HTR-8/SVneo (cell line): ENCODE measurements around the gene PDZK1.
"Not testable (repeated sequence)": the region's sequence is repeated elsewhere in the genome, so short reads cannot be mapped to it uniquely, and the experiment has no call there.

Experiments
- DNase-seq: peaks from one replicate; pipeline ENCODE4 v3.0.0; 2011; ENCODE audit warnings: low spot score, mixed read lengths; ENCODE audit not compliant: insufficient read length
- FAIRE-seq: peaks from 2 replicates; lab custom pipeline; 2011; peaks lifted over from hg19 to GRCh38; lab: Jason Lieb, UNC

Gene PDZK1

GRCh38 chr1:145707183-145707867, at the start of gene PDZK1:
PDZK1 (minus strand) TSS chr1:145707368; CDS start chr1:145688021, 19,347 bp downstream.
- DNase-seq, result no peak
- FAIRE-seq, result no peak

DNA sequence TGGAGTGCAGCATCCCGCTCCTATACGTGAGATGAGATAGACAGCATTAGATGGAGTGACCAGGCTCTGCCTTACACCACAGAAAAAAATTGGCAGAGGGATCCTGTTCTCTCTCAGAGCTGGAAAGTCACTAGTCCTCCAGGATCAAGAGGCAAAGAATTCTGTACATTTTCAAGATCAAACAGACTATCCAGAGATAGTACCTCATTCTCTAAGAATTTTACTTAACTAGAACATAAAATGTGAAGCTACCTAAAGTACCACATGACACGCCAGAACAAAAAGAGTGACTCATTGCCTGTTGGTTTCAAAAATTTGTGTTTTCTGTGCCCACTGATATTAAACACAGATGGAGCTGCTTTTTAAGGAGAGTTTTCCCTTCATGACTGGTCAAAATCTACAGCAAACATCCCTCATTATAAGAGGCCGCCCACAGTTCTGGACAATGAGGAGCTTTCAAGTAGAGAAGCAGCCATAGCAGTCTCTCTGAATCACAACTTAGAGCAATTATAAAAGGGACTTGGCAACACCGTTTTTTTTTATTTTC, 44.4 kb upstream of the PDZK1 start:
- DNase-seq (peak; percentile 25), FAIRE-seq (no peak)

DNA sequence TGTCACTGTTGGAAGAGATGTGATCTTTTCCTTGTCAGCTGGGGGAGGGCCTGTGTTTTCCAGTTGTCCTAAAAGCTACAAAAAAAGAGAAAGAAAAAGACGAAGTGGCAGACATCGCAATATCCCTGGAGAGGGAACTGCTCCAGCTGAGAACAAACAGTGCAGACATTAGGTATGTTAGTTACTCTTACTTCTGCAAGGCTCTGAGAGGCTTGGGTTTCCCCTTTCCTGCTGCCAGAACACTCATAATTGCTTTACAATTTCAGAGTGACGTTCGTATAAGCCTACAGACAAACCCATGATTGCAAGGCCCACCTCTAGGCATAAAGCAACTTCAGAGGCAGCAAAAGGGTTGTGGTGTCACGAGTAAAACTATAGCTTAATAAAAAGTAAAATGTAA, 43.3 kb upstream of the PDZK1 start:
- no peak for FAIRE-seq
- DNase-seq, result no peak

DNA sequence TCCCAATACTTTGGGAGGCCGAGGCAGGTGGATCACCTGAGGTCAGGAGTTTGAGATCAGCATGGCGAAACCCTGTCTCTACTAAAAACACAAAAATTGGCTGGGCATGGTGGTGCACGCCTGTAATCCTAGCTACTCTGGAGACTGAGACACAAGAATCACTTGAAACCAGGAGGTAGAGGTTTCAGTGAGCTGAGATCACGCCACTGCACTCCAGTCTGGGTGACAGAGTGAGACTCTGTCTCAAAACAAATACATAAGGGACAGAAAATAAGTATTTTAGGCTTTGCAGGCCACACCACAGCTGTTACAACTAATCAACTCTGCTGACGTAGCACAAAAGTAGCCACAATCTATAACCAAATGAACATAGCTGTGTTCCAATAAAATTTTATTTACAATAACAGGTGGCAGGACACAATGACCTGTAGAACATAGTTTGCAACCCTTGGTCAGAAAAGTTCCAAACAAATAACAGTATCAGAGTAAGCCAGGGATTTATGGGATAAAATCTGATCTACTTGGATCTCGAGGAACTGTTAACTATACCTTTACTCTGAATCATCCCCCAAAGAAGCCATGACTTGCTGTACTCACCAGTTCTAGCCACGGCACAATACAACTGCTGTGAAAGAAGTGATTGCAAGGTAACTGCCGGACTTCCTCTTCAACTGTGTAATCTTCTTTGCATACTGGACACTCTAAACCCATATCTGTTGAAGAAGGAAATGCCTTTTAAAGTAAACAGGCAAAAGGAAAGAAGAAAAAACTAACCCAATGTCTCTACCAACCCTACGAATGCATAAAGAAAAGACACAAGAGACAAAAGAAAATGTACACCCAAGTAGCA, 40.5 kb upstream of the PDZK1 start:
- DNase-seq (no peak), FAIRE-seq (no peak)

DNA sequence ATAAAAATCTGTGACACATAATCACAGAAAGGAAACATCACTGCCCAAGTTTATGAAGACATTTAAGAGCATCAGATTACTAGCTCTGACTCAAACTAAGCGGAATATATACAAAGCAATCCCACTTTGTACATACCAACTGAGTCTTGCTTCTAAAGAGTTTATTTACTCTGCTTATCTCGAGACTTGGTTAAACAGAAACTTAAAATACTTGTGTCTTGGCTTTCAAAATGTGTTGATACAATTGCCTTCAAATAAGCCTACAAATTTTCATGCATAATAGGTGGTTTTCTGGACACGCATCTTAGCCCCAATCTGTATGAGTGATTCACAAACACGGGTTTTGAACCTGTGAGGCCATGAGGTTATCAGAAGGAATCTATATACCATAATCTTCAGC, 33.1 kb upstream of the PDZK1 start:
- DNase-seq (no peak), FAIRE-seq (no peak)

- FAIRE-seq, result no peak
- DNase-seq, result no peak
These were observed 29.0 kb upstream of the PDZK1 start for GRCh38 chr1:145736191-145736590.

DNA sequence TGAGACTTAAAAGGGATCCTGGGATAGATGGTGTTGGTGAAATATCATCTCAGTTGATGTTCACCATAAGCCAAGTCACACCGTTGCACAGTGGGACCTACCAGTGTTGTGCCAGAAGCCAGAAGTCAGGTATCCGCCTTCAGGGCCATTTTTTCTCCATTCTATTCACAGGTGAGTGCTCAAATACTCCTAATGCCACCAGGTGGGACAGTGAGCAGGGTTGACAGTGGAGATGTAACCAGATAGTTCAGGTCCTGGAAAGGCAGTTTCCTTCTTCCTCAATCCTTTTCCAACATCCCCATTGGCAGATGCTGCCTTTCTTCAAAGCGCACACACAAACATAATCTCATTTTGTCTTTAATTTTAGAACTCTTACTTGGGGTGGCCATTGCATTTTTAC, 23.7 kb upstream of the PDZK1 start:
- DNase-seq (no peak), FAIRE-seq (no peak)

- no peak for FAIRE-seq
These were observed 23.3 kb upstream of the PDZK1 start for GRCh38 chr1:145730467-145730866.

GRCh38 chr1:145729666-145730436, 22.7 kb upstream of the PDZK1 start:
- DNase-seq (no peak), FAIRE-seq (no peak)

More at GRCh38 chr1:145730467-145730866, 23.3 kb upstream of the PDZK1 start:
- no peak for DNase-seq

- FAIRE-seq, result no peak
- DNase-seq, result no peak
These were observed 22.0 kb upstream of the PDZK1 start for GRCh38 chr1:145729196-145729595.

- DNase-seq, FAIRE-seq: not testable (repeated sequence)
These were observed 19.0 kb upstream of the PDZK1 start for GRCh38 chr1:145726193-145726592.

- peak; percentile 81 for DNase-seq
- peak; percentile 55 for FAIRE-seq
These were observed 13.9 kb upstream of the PDZK1 start for GRCh38 chr1:145720878-145721671.

GRCh38 chr1:145720556-145720877, 13.3 kb upstream of the PDZK1 start:
- DNase-seq (peak; percentile 56), FAIRE-seq (no peak)

DNA sequence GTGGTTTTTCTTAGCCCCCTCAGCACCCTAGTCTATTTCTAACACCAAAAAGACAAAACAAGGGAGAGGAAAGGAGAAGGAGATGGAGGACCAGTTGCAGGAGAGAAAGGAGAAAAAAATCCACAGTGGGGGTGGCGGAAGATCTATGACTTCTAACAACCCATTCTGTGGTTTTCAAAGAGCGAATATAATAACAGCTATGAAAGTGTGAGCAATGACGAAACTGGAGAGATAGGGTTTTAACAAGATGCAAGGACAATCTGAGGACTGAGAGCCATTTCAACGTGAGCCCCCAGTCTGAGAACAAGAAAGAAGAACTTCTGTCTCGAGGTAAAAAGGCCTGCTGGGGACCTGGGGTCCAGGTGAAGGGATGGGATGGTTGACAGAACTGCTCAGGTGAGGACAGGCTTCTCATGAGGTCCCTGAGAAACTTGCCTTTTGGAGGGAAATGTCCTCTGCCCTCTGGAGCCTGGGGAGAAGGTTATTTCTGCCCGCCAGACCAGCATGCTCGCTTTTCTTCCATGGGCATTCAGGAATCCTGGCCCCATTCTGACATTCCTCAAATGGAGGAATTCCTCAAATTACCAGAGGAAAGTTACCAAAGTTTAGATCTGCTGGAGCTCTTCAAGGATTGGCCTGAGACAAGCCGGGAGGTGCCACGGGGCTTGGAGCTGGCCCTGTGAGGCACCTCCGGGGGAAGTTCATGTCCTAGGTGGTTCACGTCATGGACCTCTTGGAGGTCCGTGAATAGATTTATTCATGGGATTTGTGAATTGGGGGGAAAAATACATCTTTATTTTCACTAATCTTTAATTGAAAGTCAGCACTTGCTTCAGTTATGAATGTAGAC, 12.3 kb upstream of the PDZK1 start, which contains the start of gene CD160:
Gene CD160 (plus strand): TSS at position 270 of the 850 bp plus-strand sequence. CDS start 8,829 bp downstream, outside the sequence.
- no peak for DNase-seq

DNA sequence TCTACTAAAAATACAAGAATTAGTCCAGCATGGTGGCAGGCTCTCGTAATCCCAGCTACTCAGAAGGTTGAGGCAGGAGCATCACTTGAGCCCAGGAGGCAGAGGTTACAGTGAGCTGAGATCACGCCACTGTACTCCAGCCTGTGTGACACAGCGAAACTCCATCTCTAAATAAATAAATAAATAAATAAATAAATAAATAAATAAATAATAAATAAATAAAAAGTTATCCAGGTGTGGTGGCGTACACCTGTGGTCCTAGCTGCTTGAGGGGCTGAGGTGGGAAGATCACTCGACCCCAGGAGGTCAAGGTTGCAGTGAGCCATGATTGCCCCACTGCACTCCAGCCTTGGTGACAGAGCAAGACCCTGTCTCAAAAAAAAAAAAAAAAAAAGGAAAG, 11.3 kb upstream of the PDZK1 start:
- not testable (repeated sequence) for DNase-seq, FAIRE-seq

More for the DNA sequence above, 12.3 kb upstream of the PDZK1 start, which contains the start of gene CD160:
- FAIRE-seq, result no peak

DNA sequence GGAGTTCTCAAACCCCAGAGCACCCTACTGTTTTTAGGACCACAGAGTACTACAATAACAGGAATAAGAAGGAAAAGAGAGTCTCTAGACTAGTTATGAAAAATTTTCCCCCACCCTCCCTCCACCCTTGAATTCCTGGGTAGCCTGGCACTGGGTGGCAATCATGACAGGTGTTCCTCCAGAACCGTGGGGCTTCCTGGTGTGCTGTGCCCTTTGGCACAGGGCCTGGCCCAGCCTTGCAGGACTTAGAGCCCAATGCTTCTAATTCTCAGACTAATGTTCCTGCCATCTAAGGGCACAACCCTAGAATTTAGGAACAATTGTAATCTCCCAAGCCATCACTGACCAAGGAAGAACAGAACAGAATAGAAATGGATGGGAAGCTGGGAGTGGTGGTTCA, 10.7 kb upstream of the PDZK1 start:
- DNase-seq (no peak), FAIRE-seq (no peak)

DNA sequence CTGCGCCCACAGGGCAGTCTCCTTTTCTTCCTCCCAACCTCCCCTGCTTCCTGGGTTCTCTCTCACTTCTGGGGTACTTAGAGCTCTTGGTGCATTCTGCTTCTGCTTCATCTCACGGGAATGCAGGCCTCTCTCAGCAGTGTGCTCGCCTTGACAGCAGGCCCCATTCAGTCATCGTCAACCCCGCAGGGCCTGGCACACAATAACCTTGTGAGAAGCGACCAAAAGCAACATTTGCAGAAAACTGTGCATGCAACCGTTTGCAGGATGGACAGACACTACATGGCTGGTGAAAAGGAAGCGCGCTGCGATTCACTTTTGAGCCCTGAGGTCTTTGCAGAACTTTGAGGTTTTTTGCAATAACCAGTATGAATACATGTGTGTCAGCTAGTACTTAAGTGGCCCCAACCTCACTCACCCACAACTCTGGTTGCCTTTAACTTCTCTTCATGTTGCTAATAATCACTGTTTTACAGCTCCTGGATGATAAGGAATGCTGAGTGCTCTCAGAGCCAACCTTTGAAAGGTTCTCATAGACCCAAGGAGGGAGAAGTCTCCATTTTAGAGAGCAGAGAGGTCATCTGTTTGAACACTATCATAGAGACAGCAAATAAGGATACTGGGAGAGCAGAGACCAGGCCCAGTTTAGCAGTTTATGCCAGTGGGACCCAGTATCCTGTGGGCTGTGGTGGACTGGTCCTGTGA, 9.6 kb upstream of the PDZK1 start:
- no peak for FAIRE-seq

GRCh38 chr1:145714524-145715111, 7.5 kb upstream of the PDZK1 start:
- DNase-seq (no peak), FAIRE-seq (no peak)

More for the DNA sequence above, 9.6 kb upstream of the PDZK1 start:
- no peak for DNase-seq
